SIG-M5 treated with dmso at 0.1 percent for 504 hours (cell line): ENCODE data around the gene SLC46A2.
A peak's percentile ranks its signal among the peaks of the same experiment; 100 is the strongest.

ENCODE experiments used
- DNase-seq: peaks from one replicate; lab custom pipeline; 2025; ENCODE audit not compliant: unreplicated experiment; lab: John Stamatoyannopoulos, UW

SLC46A2 gene

GRCh38 chr9:112860451-112860850 lies 30.2 kb downstream of the SLC46A2 start:
- no peak for DNase-seq

- DNase-seq = peak; percentile 97
These were observed 32.0 kb downstream of the SLC46A2 start for GRCh38 chr9:112858625-112859147.

GRCh38 chr9:112858005-112858404 lies 32.7 kb downstream of the SLC46A2 start:
- DNase-seq = no peak

GRCh38 chr9:112856843-112857242 lies 33.8 kb downstream of the SLC46A2 start:
- no peak for DNase-seq

- no peak for DNase-seq
These were observed 34.5 kb downstream of the SLC46A2 start for GRCh38 chr9:112856200-112856599.

- DNase-seq = no peak
These were observed 36.0 kb downstream of the SLC46A2 start for GRCh38 chr9:112854657-112855056.

- DNase-seq = no peak
These were observed 36.6 kb downstream of the SLC46A2 start for GRCh38 chr9:112853882-112854585.

- no peak for DNase-seq
These were observed 37.8 kb downstream of the SLC46A2 start for GRCh38 chr9:112852741-112853504.

GRCh38 chr9:112850840-112851239 lies 39.8 kb downstream of the SLC46A2 start:
- DNase-seq = no peak

GRCh38 chr9:112849363-112849922 lies 41.2 kb downstream of the SLC46A2 start:
- DNase-seq = no peak

- DNase-seq = peak; percentile 34
These were observed 42.1 kb downstream of the SLC46A2 start for GRCh38 chr9:112848316-112849151.

- DNase-seq = no peak
These were observed 43.9 kb downstream of the SLC46A2 start for GRCh38 chr9:112846528-112847488.

- peak; percentile 72 for DNase-seq
These were observed 45.7 kb downstream of the SLC46A2 start for GRCh38 chr9:112844771-112845542.

- no peak for DNase-seq
These were observed 48.1 kb downstream of the SLC46A2 start for GRCh38 chr9:112842555-112842954.

- DNase-seq = peak; percentile 39
These were observed 49.4 kb downstream of the SLC46A2 start for GRCh38 chr9:112841261-112841660.

GRCh38 chr9:112839331-112839730 lies 51.3 kb downstream of the SLC46A2 start:
- DNase-seq = no peak

- no peak for DNase-seq
These were observed 52.3 kb downstream of the SLC46A2 start for GRCh38 chr9:112838342-112838741.

GRCh38 chr9:112836394-112836793 lies 54.3 kb downstream of the SLC46A2 start:
- no peak for DNase-seq

- no peak for DNase-seq
These were observed 57.6 kb downstream of the SLC46A2 start for GRCh38 chr9:112833081-112833480.
